A673 (cell line): Measurements from ENCODE around the gene GATB. TPM values are rescaled to one million over a fixed set of nuclear protein-coding genes. Genes with fewer than 3 reads are reported as not detected.
A peak's percentile ranks its signal among the peaks of the same experiment; 100 is the strongest.

Source experiments
- BruUV-seq: library from RNA; stranded (reverse); fragments of 400-500 nt; replicated peaks from 2 replicates; lab custom pipeline; 2021; lab: Mats Ljungman, UMichigan
- CTCF ChIA-PET: fragments of 300-600 bp; sonication (Branson Sonifier 250); formaldehyde crosslinking; loops from one replicate; lab custom pipeline; 2022; ENCODE audit warnings: antibody characterized with exemption; lab: Charles Lee
- POLR2A ChIA-PET: fragments of 300-600 bp; sonication (Branson Sonifier 250); formaldehyde crosslinking; loops from one replicate; lab custom pipeline; 2022; ENCODE audit warnings: antibody characterized with exemption; ENCODE audit not compliant: low non-redundant PET; lab: Charles Lee
- DNase-seq: peaks from one replicate; pipeline ENCODE4 v3.0.0-alpha.2; 2015; ENCODE audit warnings: low spot score
- H3K27ac ChIP-seq: fragments of 200-600 bp; sonication (generic); 2 replicates; pipeline ENCODE4 v1.5.1; 2016; ENCODE audit warnings: mixed run types, low read depth, mild to moderate bottlenecking, mixed read lengths, antibody characterized with exemption, low read length; ENCODE audit not compliant: poor library complexity, severe bottlenecking
- H3K27me3 ChIP-seq: fragments of 200-600 bp; sonication (generic); replicated peaks from 2 replicates; pipeline ENCODE4 v1.6.1; 2017; ENCODE audit warnings: mixed run types, low read depth, mild to moderate bottlenecking, mixed read lengths, antibody characterized with exemption, low read length; ENCODE audit not compliant: insufficient read depth, poor library complexity
- H3K36me3 ChIP-seq: fragments of 200-600 bp; sonication (generic); 2 replicates; pipeline ENCODE4 v1.6.1; 2016; ENCODE audit warnings: mixed run types, mild to moderate bottlenecking, mixed read lengths, antibody characterized with exemption, low read length; ENCODE audit not compliant: insufficient read depth, poor library complexity, severe bottlenecking
- H3K4me1 ChIP-seq: fragments of 200-600 bp; sonication (generic); 2 replicates; pipeline ENCODE4 v1.6.1; 2017; ENCODE audit warnings: mixed run types, mild to moderate bottlenecking, mixed read lengths, antibody characterized with exemption, low read length; ENCODE audit not compliant: insufficient read depth, poor library complexity, severe bottlenecking
- H3K4me3 ChIP-seq: fragments of 200-600 bp; sonication (generic); 2 replicates; pipeline ENCODE4 v1.5.1; 2016; ENCODE audit warnings: low read depth, mixed run types, mild to moderate bottlenecking, mixed read lengths, low read length; ENCODE audit not compliant: poor library complexity, severe bottlenecking
- H3K9me3 ChIP-seq: fragments of 200-600 bp; sonication (generic); 2 replicates; pipeline ENCODE4 v1.6.1; 2016; ENCODE audit warnings: mixed run types, low read depth, mild to moderate bottlenecking, mixed read lengths, antibody characterized with exemption, low read length; ENCODE audit not compliant: poor library complexity, severe bottlenecking
- CTCF ChIP-seq: fragments of 300-800, 200-600 bp; sonication (generic); conservative IDR thresholded peaks from 2 replicates; pipeline ENCODE4 v1.5.1; 2017; ENCODE audit warnings: low read depth, mild to moderate bottlenecking, antibody characterized with exemption, low read length, moderate library complexity, mixed read lengths
- EZH2 ChIP-seq: fragments of 200-600 bp; sonication (generic); IDR thresholded peaks from 2 replicates; pipeline ENCODE4 v1.6.1; 2017; ENCODE audit warnings: borderline replicate concordance, low read depth, mild to moderate bottlenecking, mixed read lengths, antibody characterized with exemption, low read length; ENCODE audit not compliant: poor library complexity, severe bottlenecking
- intact Hi-C: fragments of 100-400 bp; cut with micrococcal nuclease; formaldehyde crosslinking; loops from one replicate; pipeline ENCODE4 v1.10.0; 2022; ENCODE audit not compliant: unreplicated experiment
- total RNA-seq: library from RNA; stranded (reverse); gene quantifications from 2 replicates; pipeline ENCODE4 v1.2.3, GENCODE V29; 2021

Gene GATB
- total RNA-seq, 1 experiment from 2014 or later, result 23.8 TPM

DNA sequence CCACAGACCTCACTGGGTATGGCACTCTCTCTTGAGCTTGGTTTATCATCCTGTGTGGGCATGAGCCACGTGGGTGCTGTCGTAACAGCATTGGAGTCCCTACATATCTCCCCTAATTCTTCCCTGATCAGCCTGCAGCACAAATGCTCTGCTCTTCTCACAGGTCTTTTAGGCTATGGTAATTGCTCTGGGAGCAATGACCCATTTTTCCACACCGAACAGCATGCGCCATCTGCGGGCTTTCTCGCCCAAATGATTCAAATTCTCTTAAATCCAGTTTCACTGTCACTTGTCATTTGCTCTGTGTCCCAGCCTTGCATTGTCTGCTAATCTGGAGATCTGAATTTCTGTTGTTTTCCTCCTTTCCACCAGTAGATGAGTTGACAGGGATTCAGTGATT lies 48.9 kb upstream of the GATB start:
- ChIA-PET POLR2A (no interaction called here), CTCF (no interaction called here)
- no TSS peak for BruUV-seq
- DNase-seq, result no peak
- intact Hi-C loops, result no loop called here
- Histone ChIP-seq H3K27me3 (no peaks in the 10 kb centered on the region), H3K4me3 (no peak overlapping the region), H3K9me3 (no peaks in the 10 kb centered on the region), H3K27ac (no peak overlapping the region), H3K4me1 (no peaks in the 10 kb centered on the region), H3K36me3 (no peaks in the 10 kb centered on the region)
- no peak for TF ChIP-seq CTCF
- no peak for TF ChIP-seq EZH2

GRCh38 chr4:151808542-151808941 lies 47.7 kb upstream of the GATB start:
- no peak for TF ChIP-seq EZH2
- TF ChIP-seq CTCF, result no peak
- H3K27ac ChIP-seq, result no peak overlapping the region
- ChIA-PET CTCF (no interaction called here), POLR2A (no interaction called here)
- intact Hi-C loops, result no loop called here
- no peak overlapping the region for H3K4me3 ChIP-seq
- BruUV-seq, result no TSS peak
- no peak for DNase-seq
- H3K4me1 ChIP-seq, result no peaks in the 10 kb centered on the region
- no peaks in the 10 kb centered on the region for H3K9me3 ChIP-seq
- no peaks in the 10 kb centered on the region for H3K27me3 ChIP-seq
- no peaks in the 10 kb centered on the region for H3K36me3 ChIP-seq

DNA sequence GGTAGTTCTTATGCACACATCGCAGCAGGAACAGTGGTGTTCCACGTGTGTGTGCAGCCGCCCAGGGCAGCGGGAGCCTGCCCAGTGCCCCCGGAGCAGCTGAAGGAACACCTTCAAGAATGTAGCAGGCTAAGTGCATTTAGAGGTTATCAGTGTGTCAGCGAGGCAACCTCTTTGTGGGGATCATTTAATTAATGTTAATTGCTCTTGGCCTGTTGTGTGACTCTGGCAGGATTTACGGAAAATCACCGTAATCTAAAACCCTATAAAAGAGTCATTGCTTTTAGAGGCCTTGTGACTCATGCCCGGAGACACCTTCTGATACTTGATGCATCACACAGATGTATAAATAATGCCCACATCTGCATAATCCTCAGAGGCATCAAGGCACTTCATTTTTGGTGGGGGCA lies 47.3 kb upstream of the GATB start:
- no TSS peak for BruUV-seq
- peak; percentile 20 for DNase-seq

More for the DNA sequence above, 47.3 kb upstream of the GATB start:
- ChIA-PET CTCF (no interaction called here), POLR2A (no interaction called here)
- H3K4me3 ChIP-seq, result no peak overlapping the region
- intact Hi-C loops, result no loop called here
- no peaks in the 10 kb centered on the region for H3K9me3 ChIP-seq
- TF ChIP-seq CTCF (no peak), EZH2 (no peak)
- H3K27me3 ChIP-seq, result no peaks in the 10 kb centered on the region
- H3K4me1 ChIP-seq, result no peaks in the 10 kb centered on the region
- no peaks in the 10 kb centered on the region for H3K36me3 ChIP-seq
- H3K27ac ChIP-seq, result no peak overlapping the region
